Thoracic aorta (tissue), 2 donors: ENCODE measurements around the gene SPATA9. TPM values are rescaled to one million over a fixed set of nuclear protein-coding genes. Genes with fewer than 3 reads are reported as not detected.

Experiments used
- ATAC-seq: fragments of 150-250 bp; one replicate; pipeline ENCODE4 v1.8.0; 2017; ENCODE audit warnings: low read depth; ENCODE audit not compliant: insufficient number of reproducible peaks, low FRiP score
- DNase-seq: peaks from one replicate; pipeline ENCODE4 v3.0.0-alpha.2; 2020; ENCODE audit warnings: low spot score
- H3K27ac ChIP-seq, 2 donors: fragments of 200-600 bp; sonication (generic); 1 replicate in 1 of 2; 2 replicates in 1 of 2; pipeline ENCODE4 v1.5.1; 2016; ENCODE audit warnings: mild to moderate bottlenecking in 2 of 2, moderate library complexity in 2 of 2
- H3K27me3 ChIP-seq: fragments of 200-600 bp; sonication (generic); replicated peaks from 2 replicates; pipeline ENCODE4 v1.6.0; 2016; ENCODE audit warnings: mild to moderate bottlenecking; ENCODE audit not compliant: insufficient read depth
- H3K36me3 ChIP-seq: fragments of 200-600 bp; sonication (generic); one replicate; pipeline ENCODE4 v1.5.1; 2016
- H3K4me1 ChIP-seq, 2 donors: fragments of 200-600 bp; sonication (generic); 1 replicate in 1 of 2; 2 replicates in 1 of 2; pipeline versions ENCODE4 v1.5.1 to v1.6.0; 2016; ENCODE audit warnings: low read depth in 2 of 2, mild to moderate bottlenecking in 1 of 2; ENCODE audit not compliant: control insufficient read depth in 1 of 2
- H3K4me3 ChIP-seq: fragments of 200-600 bp; sonication (generic); 2 replicates; pipeline ENCODE4 v1.5.1; 2016; ENCODE audit warnings: mild to moderate bottlenecking
- H3K9me3 ChIP-seq: fragments of 200-600 bp; sonication (generic); 2 replicates; pipeline ENCODE4 v1.5.1; 2016
- total RNA-seq, 2 donors: library from RNA; depleted of rRNA; stranded (reverse); fragments of >200 nt; gene quantifications; one replicate each; pipeline versions ENCODE4 v1.1.0 to v1.2.3, GENCODE V29; 2016
- TF ChIP-seq, protein P1 (sequence below): fragments of 200-600 bp; sonication (generic); IDR thresholded peaks from one replicate; pipeline ENCODE4 v1.5.1; 2019; ENCODE audit warnings: antibody characterized with exemption

SPATA9 gene
- total RNA-seq, 2 donors from 2014 or later, result 0.35 TPM; not detected in 1

DNA sequence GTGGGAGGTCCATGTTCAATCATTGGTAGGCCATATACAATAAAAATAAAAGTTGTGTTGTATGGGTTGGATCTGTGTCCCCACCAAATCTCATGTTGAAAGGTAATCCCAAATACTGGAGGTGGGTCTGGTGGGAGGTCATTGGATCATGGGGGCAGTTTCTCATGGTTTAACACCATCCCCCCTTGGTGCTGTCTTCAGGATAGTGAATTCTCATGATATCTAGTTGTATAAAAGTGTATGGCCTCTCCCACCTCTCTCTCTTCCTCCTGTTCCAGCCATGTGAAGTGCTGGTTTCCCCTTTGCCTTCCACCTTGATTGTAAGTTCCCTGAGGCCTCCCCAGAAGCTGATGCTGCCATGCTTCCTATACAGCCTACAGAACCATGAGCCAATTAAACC, 15.1 kb downstream of the SPATA9 start:
- H3K27me3 ChIP-seq, result no peaks in the 10 kb centered on the region
- DNase-seq (no peak), ATAC-seq (no peak)
- H3K36me3 ChIP-seq, result no peaks in the 10 kb centered on the region
- H3K4me1 ChIP-seq, result peaks cover 3 to 15% of the 10 kb centered on the region in 2 donors
- no peak overlapping the region for H3K4me3 ChIP-seq
- TF ChIP-seq, protein P1, sequence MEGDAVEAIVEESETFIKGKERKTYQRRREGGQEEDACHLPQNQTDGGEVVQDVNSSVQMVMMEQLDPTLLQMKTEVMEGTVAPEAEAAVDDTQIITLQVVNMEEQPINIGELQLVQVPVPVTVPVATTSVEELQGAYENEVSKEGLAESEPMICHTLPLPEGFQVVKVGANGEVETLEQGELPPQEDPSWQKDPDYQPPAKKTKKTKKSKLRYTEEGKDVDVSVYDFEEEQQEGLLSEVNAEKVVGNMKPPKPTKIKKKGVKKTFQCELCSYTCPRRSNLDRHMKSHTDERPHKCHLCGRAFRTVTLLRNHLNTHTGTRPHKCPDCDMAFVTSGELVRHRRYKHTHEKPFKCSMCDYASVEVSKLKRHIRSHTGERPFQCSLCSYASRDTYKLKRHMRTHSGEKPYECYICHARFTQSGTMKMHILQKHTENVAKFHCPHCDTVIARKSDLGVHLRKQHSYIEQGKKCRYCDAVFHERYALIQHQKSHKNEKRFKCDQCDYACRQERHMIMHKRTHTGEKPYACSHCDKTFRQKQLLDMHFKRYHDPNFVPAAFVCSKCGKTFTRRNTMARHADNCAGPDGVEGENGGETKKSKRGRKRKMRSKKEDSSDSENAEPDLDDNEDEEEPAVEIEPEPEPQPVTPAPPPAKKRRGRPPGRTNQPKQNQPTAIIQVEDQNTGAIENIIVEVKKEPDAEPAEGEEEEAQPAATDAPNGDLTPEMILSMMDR, result no peak
- H3K27ac ChIP-seq, result no peak overlapping the region
- H3K9me3 ChIP-seq, result no peaks in the 10 kb centered on the region

DNA sequence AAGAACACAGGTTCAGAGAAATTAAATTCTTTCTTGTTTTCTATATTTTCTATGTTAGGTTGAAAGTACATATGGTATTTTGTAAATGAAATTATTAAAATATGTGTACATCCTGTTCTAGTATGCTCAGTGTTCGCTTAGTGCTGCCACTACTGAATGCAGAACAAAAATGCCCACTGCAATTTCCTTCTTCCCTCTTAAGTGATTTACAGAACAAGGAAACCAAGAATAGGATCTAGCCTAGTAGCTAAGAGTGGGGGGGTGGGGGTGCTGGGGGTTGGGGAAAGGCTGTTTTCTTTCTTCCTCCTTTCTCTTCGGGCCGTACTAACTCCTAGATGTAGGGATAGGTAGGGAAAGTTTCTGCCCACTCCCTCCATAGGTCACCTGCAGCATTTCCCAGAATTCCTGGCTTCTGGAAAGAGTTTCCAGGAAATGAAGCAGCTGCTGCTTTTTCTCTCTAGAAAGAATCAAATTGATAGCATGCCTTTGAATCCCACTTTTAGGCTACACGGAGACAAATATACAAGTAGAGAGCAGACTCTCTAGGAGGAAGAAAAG, 15.7 kb downstream of the SPATA9 start:
- DNase-seq (no peak), ATAC-seq (no peak)
- no peaks in the 10 kb centered on the region for H3K27me3 ChIP-seq
- peaks cover 3 to 15% of the 10 kb centered on the region in 2 donors for H3K4me1 ChIP-seq
- no peak overlapping the region for H3K27ac ChIP-seq
- H3K9me3 ChIP-seq, result no peaks in the 10 kb centered on the region
- H3K36me3 ChIP-seq, result no peaks in the 10 kb centered on the region
- TF ChIP-seq, protein P1, result no peak
- H3K4me3 ChIP-seq, result no peak overlapping the region

DNA sequence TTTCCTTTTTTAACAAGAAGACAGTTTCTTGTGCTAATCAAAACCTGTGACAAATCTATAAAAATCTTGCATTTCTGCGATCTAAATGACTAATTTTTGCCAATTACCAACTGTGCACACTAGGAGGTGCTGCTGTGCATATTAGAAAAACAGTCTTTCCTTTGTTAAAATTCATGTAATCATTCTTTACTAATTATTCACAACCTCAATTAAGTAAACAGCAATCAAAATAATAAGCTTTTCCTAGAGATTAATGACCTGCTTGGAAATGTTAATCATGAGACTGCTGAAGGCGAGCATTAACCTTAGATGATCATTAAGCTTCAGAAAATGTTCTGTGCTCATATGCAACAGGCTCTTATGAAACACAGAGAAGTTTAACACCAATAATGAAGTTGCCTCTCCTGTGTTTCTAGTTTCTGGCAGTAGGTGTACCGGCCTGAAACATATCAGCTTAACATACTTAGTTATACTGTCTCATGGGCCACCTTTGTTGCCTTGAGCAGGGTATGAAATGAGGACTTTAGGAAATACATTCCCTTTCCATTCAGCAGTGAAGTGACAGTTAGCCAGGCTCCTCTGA, 18.5 kb downstream of the SPATA9 start:
- no peaks in the 10 kb centered on the region for H3K9me3 ChIP-seq
- no peaks in the 10 kb centered on the region for H3K27me3 ChIP-seq
- DNase-seq (no peak), ATAC-seq (no peak)
- H3K4me3 ChIP-seq, result no peak overlapping the region
- no peaks in the 10 kb centered on the region for H3K36me3 ChIP-seq
- H3K4me1 ChIP-seq, result peaks cover 0 to 4% of the 10 kb centered on the region in 2 donors
- H3K27ac ChIP-seq, result no peak overlapping the region
- TF ChIP-seq, protein P1, result peak; percentile 72

- no peak for ATAC-seq
- TF ChIP-seq, protein P1, result no peak
- DNase-seq, result no peak
- H3K27me3 ChIP-seq, result no peaks in the 10 kb centered on the region
- no peaks in the 10 kb centered on the region for H3K36me3 ChIP-seq
- H3K4me3 ChIP-seq, result no peak overlapping the region
- no peak overlapping the region for H3K27ac ChIP-seq
- no peaks in the 10 kb centered on the region for H3K9me3 ChIP-seq
- H3K4me1 ChIP-seq, result no peaks in the 10 kb centered on the region
These were observed 19.8 kb downstream of the SPATA9 start for GRCh38 chr5:95662946-95663345.

DNA sequence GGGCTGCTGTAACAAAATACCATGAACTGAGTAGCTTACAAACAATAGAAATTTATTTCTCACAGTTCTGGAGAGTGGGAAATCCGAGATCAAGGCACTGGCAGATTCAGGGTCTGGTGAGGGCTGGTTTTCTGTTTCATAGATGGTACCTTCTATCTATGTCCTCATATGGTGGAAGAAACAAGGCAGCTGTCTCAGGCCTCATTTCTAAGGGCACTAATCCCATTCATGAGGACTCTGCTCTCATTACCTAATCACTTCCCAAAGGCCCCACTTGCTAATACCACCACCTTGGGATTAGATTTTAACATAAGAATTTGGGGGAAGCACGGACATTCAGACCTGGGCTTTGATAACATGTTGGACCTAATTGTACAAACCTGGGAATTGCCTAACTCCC, 22.7 kb downstream of the SPATA9 start:
- Histone ChIP-seq H3K4me1 (no peaks in the 10 kb centered on the region), H3K27ac (no peak overlapping the region), H3K36me3 (no peaks in the 10 kb centered on the region), H3K9me3 (no peaks in the 10 kb centered on the region), H3K27me3 (no peaks in the 10 kb centered on the region), H3K4me3 (no peak overlapping the region)
- no peak for DNase-seq
- ATAC-seq, result no peak
- TF ChIP-seq, protein P1, result no peak
